ENCODE measurements around the gene OR5M11. TPM values are rescaled to one million over a fixed set of nuclear protein-coding genes. Genes with fewer than 3 reads are reported as not detected.
"Not testable (repeated sequence)": the region's sequence is repeated elsewhere in the genome, so short reads cannot be mapped to it uniquely, and the experiment has no call there.

Gene OR5M11
- total RNA-seq: not detected
- polyA plus RNA-seq (ENCODE audit: insufficient read depth, low read depth, low replicate concordance): not detected
- long read RNA-seq, donor 1: 0 reads
- long read RNA-seq, donor 2: 0 reads
- long read RNA-seq, donor 3: 0 reads
- long read RNA-seq, donor 4: 0 reads
- long read RNA-seq, donor 5: 0 reads
- long read RNA-seq, donor 6: 0 reads
- long read RNA-seq, donor 7: 0 reads
- long read RNA-seq, donor 8: 0 reads
- long read RNA-seq, donor 9: 0 reads
- long read RNA-seq, donor 10: 0 reads

- no peak within 1 kb of the TSS for H3K27ac ChIP-seq (ENCODE audit: low read depth in 2 of 2, low read length in 2 of 2)
- no peaks in the 10 kb centered on the region for H3K36me3 ChIP-seq (ENCODE audit: control insufficient read depth in 2 of 3, insufficient read depth in 3 of 3, low read length in 3 of 3)
- peaks cover 0 to 2% (median 0%) of the 10 kb centered on the region in 3 donors for H3K9me3 ChIP-seq (ENCODE audit: control insufficient read depth in 2 of 3, insufficient read depth in 1 of 3, low read length in 3 of 3)
- intact Hi-C loops (cut with DNase I): no loop called here
- DNase-seq (no peak), FAIRE-seq (no peak)
- H3K4me3 ChIP-seq (ENCODE audit: low read length in 3 of 3): no peak within 1 kb of the TSS
- no peak within 1 kb of the TSS for H3K9ac ChIP-seq (ENCODE audit: low read length in 3 of 3)
- H3K27me3 ChIP-seq (ENCODE audit: control insufficient read depth, insufficient read depth, low read length): no peaks in the 10 kb centered on the region
- TF ChIP-seq CTCF (IDR thresholded peaks at IDR 0.05; ENCODE audit: borderline replicate concordance, extremely low read depth, insufficient read depth): no peak
- H3K4me1 ChIP-seq (ENCODE audit: control insufficient read depth in 2 of 3, insufficient read depth in 2 of 3, low read depth in 1 of 3, low read length in 3 of 3): no peaks in the 10 kb centered on the region
These were observed at the start of gene OR5M11 for GRCh38 chr11:56543157-56543556. OR5M11 (minus strand) TSS chr11:56543257; CDS start chr11:56543257, 0 bp downstream.

GRCh38 chr11:56592088-56592717 lies 49.1 kb upstream of the OR5M11 start:
- H3K4me1 ChIP-seq (ENCODE audit: control insufficient read depth in 2 of 3, insufficient read depth in 2 of 3, low read depth in 1 of 3, low read length in 3 of 3); intact Hi-C loops (cut with DNase I); H3K9ac ChIP-seq (ENCODE audit: low read length in 3 of 3); H3K27ac ChIP-seq (ENCODE audit: low read depth in 2 of 2, low read length in 2 of 2); FAIRE-seq; DNase-seq; H3K9me3 ChIP-seq (ENCODE audit: control insufficient read depth in 2 of 3, insufficient read depth in 1 of 3, low read length in 3 of 3); H3K4me3 ChIP-seq (ENCODE audit: low read length in 3 of 3); H3K27me3 ChIP-seq (ENCODE audit: control insufficient read depth, insufficient read depth, low read length); H3K36me3 ChIP-seq (ENCODE audit: control insufficient read depth in 2 of 3, insufficient read depth in 3 of 3, low read length in 3 of 3): not testable (repeated sequence)

- intact Hi-C loops (cut with DNase I): no loop called here
- no peak within 1 kb of the TSS for H3K27ac ChIP-seq (ENCODE audit: low read depth in 2 of 2, low read length in 2 of 2)
- no peaks in the 10 kb centered on the region for H3K36me3 ChIP-seq (ENCODE audit: control insufficient read depth in 2 of 3, insufficient read depth in 3 of 3, low read length in 3 of 3)
- H3K27me3 ChIP-seq (ENCODE audit: control insufficient read depth, insufficient read depth, low read length): no peaks in the 10 kb centered on the region
- no peaks in the 10 kb centered on the region for H3K4me1 ChIP-seq (ENCODE audit: control insufficient read depth in 2 of 3, insufficient read depth in 2 of 3, low read depth in 1 of 3, low read length in 3 of 3)
- FAIRE-seq (no peak), DNase-seq (no peak)
- no peak within 1 kb of the TSS for H3K9ac ChIP-seq (ENCODE audit: low read length in 3 of 3)
- no peak for TF ChIP-seq CTCF (IDR thresholded peaks at IDR 0.05; ENCODE audit: borderline replicate concordance, extremely low read depth, insufficient read depth)
- H3K4me3 ChIP-seq (ENCODE audit: low read length in 3 of 3): no peak within 1 kb of the TSS
- H3K9me3 ChIP-seq (ENCODE audit: control insufficient read depth in 2 of 3, insufficient read depth in 1 of 3, low read length in 3 of 3): no peaks in the 10 kb centered on the region
These were observed 34.6 kb upstream of the OR5M11 start, which contains the start of gene OR5M10 for GRCh38 chr11:56577621-56578020. OR5M10 (minus strand) TSS chr11:56577721; CDS start chr11:56577721, 0 bp downstream.

GRCh38 chr11:56558574-56558973 lies 15.5 kb upstream of the OR5M11 start:
- TF ChIP-seq CTCF (IDR thresholded peaks at IDR 0.05; ENCODE audit: borderline replicate concordance, extremely low read depth, insufficient read depth): no peak
- no peak overlapping the region for H3K4me3 ChIP-seq (ENCODE audit: low read length in 3 of 3)
- FAIRE-seq: no peak
- no peaks in the 10 kb centered on the region for H3K27me3 ChIP-seq (ENCODE audit: control insufficient read depth, insufficient read depth, low read length)
- no peak for DNase-seq
- H3K9me3 ChIP-seq (ENCODE audit: control insufficient read depth in 2 of 3, insufficient read depth in 1 of 3, low read length in 3 of 3): no peaks in the 10 kb centered on the region
- H3K4me1 ChIP-seq (ENCODE audit: control insufficient read depth in 2 of 3, insufficient read depth in 2 of 3, low read depth in 1 of 3, low read length in 3 of 3): no peaks in the 10 kb centered on the region
- H3K9ac ChIP-seq (ENCODE audit: low read length in 3 of 3): no peak overlapping the region
- no peaks in the 10 kb centered on the region for H3K36me3 ChIP-seq (ENCODE audit: control insufficient read depth in 2 of 3, insufficient read depth in 3 of 3, low read length in 3 of 3)
- no peak overlapping the region for H3K27ac ChIP-seq (ENCODE audit: low read depth in 2 of 2, low read length in 2 of 2)
- intact Hi-C loops (cut with DNase I): no loop called here

GRCh38 chr11:56554691-56555090 lies 11.6 kb upstream of the OR5M11 start:
- not testable (repeated sequence) for DNase-seq, FAIRE-seq

More at GRCh38 chr11:56554691-56555090, 11.6 kb upstream of the OR5M11 start:
- H3K27me3 ChIP-seq (ENCODE audit: control insufficient read depth, insufficient read depth, low read length); H3K9ac ChIP-seq (ENCODE audit: low read length in 3 of 3); H3K36me3 ChIP-seq (ENCODE audit: control insufficient read depth in 2 of 3, insufficient read depth in 3 of 3, low read length in 3 of 3); H3K4me3 ChIP-seq (ENCODE audit: low read length in 3 of 3); intact Hi-C loops (cut with DNase I); H3K9me3 ChIP-seq (ENCODE audit: control insufficient read depth in 2 of 3, insufficient read depth in 1 of 3, low read length in 3 of 3); H3K27ac ChIP-seq (ENCODE audit: low read depth in 2 of 2, low read length in 2 of 2); H3K4me1 ChIP-seq (ENCODE audit: control insufficient read depth in 2 of 3, insufficient read depth in 2 of 3, low read depth in 1 of 3, low read length in 3 of 3): not testable (repeated sequence)

All from kidney (tissue), 22 donors.